ENCODE results near the gene VPS8.

Gene VPS8

DNA sequence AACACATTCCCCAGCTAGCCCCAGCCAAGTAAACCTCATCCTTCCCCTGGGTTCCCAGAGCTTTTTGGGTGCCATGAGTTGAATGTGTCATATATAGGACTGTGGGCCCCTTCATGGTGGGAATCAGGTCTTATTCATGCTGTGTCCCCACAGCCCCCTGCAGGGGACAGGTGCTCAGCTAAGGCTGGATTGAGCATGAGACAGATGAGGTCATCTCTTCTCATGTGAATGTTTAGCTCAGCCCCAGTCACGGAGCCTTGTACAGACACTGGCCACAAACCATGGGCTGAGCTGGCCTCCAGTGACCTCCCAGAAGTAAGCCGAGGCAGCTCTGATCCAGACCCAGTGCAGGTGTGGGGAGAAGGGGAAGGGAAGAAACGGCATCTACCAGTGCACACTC lies 270.2 kb downstream of the VPS8 start:
- DNase-seq (ENCODE audit: extremely low read depth, low read depth), result no peak
- TF ChIP-seq, protein P1, sequence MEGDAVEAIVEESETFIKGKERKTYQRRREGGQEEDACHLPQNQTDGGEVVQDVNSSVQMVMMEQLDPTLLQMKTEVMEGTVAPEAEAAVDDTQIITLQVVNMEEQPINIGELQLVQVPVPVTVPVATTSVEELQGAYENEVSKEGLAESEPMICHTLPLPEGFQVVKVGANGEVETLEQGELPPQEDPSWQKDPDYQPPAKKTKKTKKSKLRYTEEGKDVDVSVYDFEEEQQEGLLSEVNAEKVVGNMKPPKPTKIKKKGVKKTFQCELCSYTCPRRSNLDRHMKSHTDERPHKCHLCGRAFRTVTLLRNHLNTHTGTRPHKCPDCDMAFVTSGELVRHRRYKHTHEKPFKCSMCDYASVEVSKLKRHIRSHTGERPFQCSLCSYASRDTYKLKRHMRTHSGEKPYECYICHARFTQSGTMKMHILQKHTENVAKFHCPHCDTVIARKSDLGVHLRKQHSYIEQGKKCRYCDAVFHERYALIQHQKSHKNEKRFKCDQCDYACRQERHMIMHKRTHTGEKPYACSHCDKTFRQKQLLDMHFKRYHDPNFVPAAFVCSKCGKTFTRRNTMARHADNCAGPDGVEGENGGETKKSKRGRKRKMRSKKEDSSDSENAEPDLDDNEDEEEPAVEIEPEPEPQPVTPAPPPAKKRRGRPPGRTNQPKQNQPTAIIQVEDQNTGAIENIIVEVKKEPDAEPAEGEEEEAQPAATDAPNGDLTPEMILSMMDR (IDR thresholded peaks at IDR 0.05; ENCODE audit: low read depth, low read length, missing control alignments), result no peak
- H3K4me3 ChIP-seq (replicated peaks; ENCODE audit: low read depth, low read length), result no peak overlapping the region

DNA sequence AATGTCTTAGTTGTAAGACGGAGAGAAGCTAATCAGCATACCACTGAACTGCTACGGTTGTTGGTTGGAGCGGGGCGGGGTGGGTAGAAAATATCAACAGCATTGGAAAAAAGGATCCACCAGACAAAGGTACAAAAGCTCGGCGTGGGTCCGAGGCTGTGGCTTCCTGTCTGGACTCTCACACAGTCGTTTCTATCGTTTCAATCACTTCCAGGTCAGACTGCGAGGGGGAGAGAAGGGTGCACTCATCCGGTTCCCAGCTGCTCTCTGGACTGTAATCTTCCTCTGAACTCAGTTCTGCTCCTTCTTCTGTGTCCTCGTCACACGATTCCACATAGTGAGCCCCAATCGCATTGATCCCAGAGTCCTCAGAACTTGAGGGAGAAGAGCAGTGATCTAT lies 270.9 kb downstream of the VPS8 start:
- H3K4me3 ChIP-seq (replicated peaks; ENCODE audit: low read depth, low read length), result no peak overlapping the region
- TF ChIP-seq, protein P1 (IDR thresholded peaks at IDR 0.05; ENCODE audit: low read depth, low read length, missing control alignments), result no peak
- DNase-seq (ENCODE audit: extremely low read depth, low read depth), result no peak

DNA sequence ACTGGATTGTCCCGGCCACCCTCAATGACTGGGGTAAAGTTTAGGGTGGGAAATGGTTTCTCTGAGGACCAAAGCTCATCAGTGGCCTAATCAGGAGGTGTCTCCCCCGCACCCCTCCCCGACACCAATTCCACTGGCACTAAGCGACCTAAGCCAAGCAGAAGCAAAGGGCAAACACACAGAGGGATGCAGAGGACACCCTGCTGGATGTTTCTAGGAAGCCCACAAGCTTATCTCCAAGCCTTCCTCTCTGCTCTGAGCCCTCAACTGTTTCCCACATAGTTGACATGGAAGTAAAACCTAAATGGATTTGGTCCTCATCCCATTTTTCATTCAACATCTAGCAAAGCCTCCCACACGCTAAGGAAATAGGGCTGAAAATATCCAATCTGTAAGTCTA lies 272.4 kb downstream of the VPS8 start:
- no peak overlapping the region for H3K4me3 ChIP-seq (replicated peaks; ENCODE audit: low read depth, low read length)
- DNase-seq (ENCODE audit: extremely low read depth, low read depth), result no peak
- TF ChIP-seq, protein P1 (IDR thresholded peaks at IDR 0.05; ENCODE audit: low read depth, low read length, missing control alignments), result no peak

DNA sequence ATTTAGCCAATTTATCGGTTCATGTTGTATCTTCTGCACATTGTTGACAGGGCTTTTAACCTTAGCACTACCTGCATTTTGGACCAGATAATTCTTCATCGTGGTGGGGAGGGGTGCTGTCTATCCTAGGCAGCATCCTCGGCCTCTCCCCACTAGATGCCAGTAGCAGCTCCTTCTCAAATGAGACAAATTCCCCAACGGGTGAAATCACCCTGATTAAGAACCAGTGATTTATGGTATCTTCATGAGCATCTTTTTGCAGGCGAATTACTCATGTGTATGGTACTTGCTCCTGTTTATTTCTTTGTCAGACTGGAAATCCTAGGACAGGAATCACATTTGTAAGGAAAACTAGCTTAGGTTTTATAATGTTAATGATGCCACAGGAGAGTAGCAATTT lies 272.9 kb downstream of the VPS8 start:
- H3K4me3 ChIP-seq (replicated peaks; ENCODE audit: low read depth, low read length), result no peak overlapping the region
- no peak for DNase-seq (ENCODE audit: extremely low read depth, low read depth)
- TF ChIP-seq, protein P1 (IDR thresholded peaks at IDR 0.05; ENCODE audit: low read depth, low read length, missing control alignments), result no peak

DNA sequence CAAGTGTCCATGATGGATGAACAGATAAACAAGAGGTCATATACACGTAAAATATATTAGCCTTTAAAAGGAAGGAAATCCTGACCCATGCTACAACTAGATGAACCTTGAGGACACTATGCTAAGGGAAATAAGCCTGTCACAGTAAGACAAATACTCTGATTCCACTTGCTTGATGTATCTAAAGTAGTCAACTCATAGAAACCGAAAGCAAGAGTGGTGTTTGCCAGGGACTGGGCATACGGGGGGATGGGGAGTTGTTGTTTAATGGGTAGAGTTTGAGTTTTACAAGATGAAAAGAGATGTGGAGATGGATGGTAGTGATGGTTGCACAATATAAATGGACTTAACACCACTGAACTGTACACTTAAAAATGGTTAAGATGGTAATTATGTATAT lies 275.5 kb downstream of the VPS8 start:
- TF ChIP-seq, protein P1 (IDR thresholded peaks at IDR 0.05; ENCODE audit: low read depth, low read length, missing control alignments), result no peak
- DNase-seq (ENCODE audit: extremely low read depth, low read depth), result no peak

DNA sequence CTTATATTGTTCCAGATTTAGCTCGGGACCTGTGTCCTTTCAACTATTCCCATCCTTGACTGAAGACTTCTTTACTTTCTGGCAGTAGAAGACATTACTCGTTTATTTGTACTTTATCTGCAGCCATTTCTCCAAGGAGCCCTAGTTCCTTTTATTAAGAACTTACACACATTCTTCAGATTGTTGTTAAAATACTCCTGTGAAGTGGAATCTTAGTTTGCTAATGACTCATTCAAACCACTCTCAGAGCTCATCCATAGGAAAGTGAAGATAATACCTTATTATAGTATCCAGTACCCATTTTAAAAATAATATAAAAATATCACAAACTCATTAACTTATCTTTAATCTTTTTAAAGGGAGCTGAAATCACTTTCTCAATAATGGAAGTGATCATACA lies 277.4 kb downstream of the VPS8 start:
- DNase-seq (ENCODE audit: extremely low read depth, low read depth), result no peak
- no peak overlapping the region for H3K4me3 ChIP-seq (replicated peaks; ENCODE audit: low read depth, low read length)
- TF ChIP-seq, protein P1 (IDR thresholded peaks at IDR 0.05; ENCODE audit: low read depth, low read length, missing control alignments), result no peak

More for the DNA sequence above, 275.5 kb downstream of the VPS8 start:
- no peak overlapping the region for H3K4me3 ChIP-seq (replicated peaks; ENCODE audit: low read depth, low read length)

DNA sequence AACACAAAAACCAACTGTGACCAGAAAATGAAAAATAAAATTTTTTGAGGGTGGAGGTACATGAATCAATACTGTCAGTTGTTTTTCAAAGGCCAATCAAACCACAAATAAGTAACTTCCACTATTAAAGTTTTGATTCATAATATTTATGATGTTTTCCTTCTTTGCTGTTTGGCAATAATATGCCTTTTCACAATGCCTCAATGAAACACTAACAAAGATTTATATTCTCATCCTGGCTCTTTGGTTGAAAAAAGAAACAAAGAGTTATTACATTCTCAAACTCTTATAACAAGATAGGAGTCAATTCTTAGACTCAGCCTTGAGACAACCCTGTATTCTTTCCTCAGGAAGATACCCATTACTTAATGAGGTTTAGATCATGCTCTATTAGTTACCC lies 277.8 kb downstream of the VPS8 start:
- H3K4me3 ChIP-seq (replicated peaks; ENCODE audit: low read depth, low read length), result no peak overlapping the region
- DNase-seq (ENCODE audit: extremely low read depth, low read depth), result no peak
- TF ChIP-seq, protein P1 (IDR thresholded peaks at IDR 0.05; ENCODE audit: low read depth, low read length, missing control alignments), result no peak
